ENCODE data around the gene SERPINA3.

SERPINA3 gene

DNA sequence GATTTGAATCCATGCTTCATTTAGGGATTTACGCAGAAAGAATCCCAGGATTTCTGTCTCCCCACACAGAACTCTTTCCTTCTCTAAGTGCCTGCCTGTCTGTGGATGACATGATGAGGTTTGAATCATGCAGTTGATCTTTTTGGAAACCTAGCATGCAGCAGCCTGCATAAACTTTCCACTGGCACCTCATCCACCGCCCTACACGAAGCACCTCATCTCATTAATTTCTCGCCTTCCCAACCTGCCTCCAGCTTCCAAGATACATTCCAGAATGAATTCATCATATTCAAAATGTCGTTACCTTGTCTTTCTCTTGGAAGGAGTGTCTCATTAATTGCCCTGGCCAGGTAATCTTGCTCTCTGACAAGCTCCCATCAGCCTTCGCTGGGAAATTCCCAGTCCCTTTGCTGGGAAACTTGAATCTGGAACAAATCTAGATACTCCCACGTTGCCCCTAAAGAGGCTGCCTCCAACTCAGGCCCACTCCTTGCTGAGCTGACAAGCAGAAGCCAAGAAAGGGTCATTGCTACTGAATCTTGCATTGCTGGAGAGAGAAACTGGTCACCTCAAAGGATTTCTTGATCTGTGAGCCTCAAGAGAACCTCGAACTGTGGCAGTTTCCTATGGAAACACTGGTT is 48.2 kb downstream of the SERPINA3 start:
- DNase-seq: no peak

DNA sequence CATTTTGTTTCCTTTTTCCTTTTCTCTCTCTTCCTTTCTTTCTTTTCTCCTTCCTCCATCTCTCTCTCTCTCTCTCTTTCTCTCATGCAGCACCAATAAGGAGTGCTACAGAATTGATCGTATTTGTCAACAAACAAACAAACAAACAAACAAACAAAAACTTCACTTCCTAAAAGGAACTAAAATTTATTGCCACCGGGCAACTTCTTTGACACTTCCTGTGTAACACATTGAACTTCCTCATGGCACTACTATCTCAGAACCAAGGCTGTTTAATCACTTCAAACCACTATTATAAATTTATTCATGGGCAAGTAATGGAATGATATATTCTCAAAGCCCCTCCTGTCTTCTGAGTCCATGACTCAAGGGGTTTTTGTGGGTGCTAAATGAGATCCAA is 51.3 kb downstream of the SERPINA3 start:
- DNase-seq: no peak

- no peak for DNase-seq
These were observed 51.9 kb downstream of the SERPINA3 start for GRCh38 chr14:94663965-94664704.

GRCh38 chr14:94665121-94665520 is 52.9 kb downstream of the SERPINA3 start:
- no peak for DNase-seq

DNA sequence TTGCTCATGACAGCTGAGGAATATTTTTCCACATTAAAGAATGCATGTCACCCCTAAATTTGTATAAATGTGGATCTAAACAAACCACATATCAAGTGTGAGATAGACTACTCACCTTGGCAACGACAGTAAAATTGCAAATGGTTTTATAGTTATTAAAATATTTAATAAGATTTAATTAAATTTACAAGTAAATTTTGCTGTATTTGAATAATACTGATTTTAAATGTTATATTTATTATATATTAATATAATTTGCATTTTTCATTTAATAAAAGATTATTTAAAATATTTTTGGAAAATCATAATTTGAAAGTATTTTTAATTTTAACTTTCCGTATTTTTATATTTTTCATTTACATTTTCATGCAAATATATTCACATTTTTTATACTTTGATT is 53.4 kb downstream of the SERPINA3 start:
- DNase-seq: no peak

DNA sequence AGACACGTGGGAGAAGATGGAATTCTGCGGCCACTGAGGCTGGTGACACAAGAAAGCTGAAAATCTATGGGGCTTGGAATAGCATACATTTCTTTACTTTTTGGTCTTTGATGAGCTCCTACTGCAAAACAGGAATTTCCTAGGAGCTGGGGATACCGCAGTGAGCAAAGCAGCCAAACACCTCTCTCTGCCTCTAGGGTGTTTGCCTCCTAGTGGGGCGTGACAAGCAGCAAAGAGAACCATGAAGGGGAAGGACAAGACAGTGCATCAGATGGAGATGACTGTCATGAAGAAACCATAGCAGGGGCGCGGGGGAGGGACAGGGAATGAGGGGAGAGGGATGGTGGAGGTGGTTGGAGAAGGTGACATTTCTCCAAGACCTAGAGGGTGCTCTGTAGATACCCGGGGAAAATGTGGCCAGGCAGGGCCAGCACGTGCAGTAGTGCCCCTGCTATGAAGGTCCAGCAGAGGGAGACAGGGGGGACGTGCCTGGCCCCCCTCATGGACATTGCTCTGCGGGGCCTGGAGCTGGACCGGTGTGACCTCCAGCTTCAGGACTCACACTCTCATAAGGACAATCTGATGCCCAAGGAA is 58.6 kb downstream of the SERPINA3 start:
- no peak for DNase-seq

DNA sequence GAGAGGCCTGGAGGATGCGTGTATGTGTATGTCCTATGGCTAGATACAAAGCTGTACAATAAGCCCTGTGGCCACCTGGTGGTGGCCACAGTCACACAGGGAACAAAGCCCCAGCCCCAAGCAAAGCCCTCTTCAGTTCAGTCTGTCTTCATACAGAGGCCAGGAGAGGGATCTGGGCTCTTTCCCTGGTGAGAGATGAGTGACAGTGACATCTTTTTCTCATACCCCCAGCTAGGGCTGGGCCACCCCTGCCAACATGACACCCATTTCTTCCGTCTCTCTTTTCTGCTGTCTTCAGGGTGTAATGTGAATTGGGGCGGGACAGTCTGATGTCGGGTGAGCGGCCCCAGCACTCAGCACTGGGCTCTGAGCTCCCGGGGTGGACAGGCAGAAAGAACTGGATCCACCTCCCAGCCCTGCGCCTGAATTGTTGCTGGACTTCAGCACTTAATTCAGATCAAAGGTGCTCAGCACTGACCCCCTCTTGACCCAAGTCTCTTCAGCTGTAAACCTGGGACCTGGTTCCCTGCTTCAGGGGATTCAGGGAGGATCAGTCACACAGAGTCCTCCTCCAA is 59.8 kb downstream of the SERPINA3 start:
- no peak for DNase-seq

DNA sequence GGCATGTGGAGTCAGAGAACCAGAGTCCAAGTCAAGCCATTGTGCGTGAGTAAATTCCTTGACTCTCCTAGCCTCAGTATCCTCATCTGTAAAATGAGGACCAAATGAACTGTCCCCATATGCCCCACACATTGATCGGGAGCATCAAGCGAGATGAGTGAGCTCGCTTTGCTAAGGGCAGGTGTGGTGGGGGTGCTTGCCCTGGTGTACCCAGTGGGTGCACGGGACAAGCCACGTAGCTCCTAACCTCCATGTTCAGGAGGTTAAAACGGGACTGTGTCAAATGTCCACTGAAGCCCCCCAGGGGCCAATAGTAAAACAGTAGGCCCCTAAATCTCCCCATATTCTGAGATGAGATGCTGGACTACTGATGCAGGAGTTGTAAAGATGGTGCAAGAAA is 60.9 kb downstream of the SERPINA3 start:
- no peak for DNase-seq

All from DMS 273 treated with DMSO at 0.1 percent for 48 hours (cell line).